Liver (tissue), 9 donors: Measurements from ENCODE around the gene MRPL54. TPM values are rescaled to one million over a fixed set of nuclear protein-coding genes. Genes with fewer than 3 reads are reported as not detected.

Source experiments
- DNase-seq: peaks from one replicate; pipeline ENCODE4 v3.0.0-alpha.2; 2017; ENCODE audit warnings: low spot score
- H3K27ac ChIP-seq, 2 donors: one replicate each; pipeline ENCODE4 v1.7.0; 2013; ENCODE audit warnings: inconsistent platforms in 2 of 2, low read length in 2 of 2, control low read depth in 1 of 2, low read depth in 1 of 2, mild to moderate bottlenecking in 1 of 2
- H3K27me3 ChIP-seq, 4 donors: one replicate each; pipeline versions ENCODE4 v1.6.1 to v1.7.0; 2013; ENCODE audit warnings: low read length in 3 of 4, inconsistent platforms in 1 of 4, mild to moderate bottlenecking in 1 of 4, moderate library complexity in 1 of 4; ENCODE audit not compliant: control insufficient read depth in 4 of 4, insufficient read depth in 4 of 4
- H3K36me3 ChIP-seq, 4 donors: one replicate each; pipeline versions ENCODE4 v1.6.1 to v1.7.0; 2013; ENCODE audit warnings: low read length in 3 of 4, mild to moderate bottlenecking in 3 of 4, low read depth in 1 of 4, moderate library complexity in 1 of 4; ENCODE audit not compliant: control insufficient read depth in 4 of 4, insufficient read depth in 3 of 4
- H3K4me1 ChIP-seq, 4 donors: one replicate each; pipeline versions ENCODE4 v1.6.1 to v1.7.0; 2013; ENCODE audit warnings: low read length in 3 of 4, mild to moderate bottlenecking in 3 of 4, moderate library complexity in 1 of 4; ENCODE audit not compliant: control insufficient read depth in 4 of 4, insufficient read depth in 4 of 4
- H3K4me3 ChIP-seq, 3 donors: one replicate each; pipeline versions ENCODE4 v1.6.1 to v1.7.0; 2013; ENCODE audit warnings: low read length in 3 of 3, control low read depth in 1 of 3, low read depth in 1 of 3, mild to moderate bottlenecking in 1 of 3
- H3K9ac ChIP-seq, 2 donors: one replicate each; pipeline ENCODE4 v1.7.0; 2013; ENCODE audit warnings: low read length in 2 of 2, mild to moderate bottlenecking in 2 of 2, moderate library complexity in 2 of 2, control low read depth in 1 of 2, low read depth in 1 of 2
- H3K9me3 ChIP-seq, 4 donors: one replicate each; pipeline versions ENCODE4 v1.6.1 to v1.7.0; 2013; ENCODE audit warnings: low read length in 3 of 4; ENCODE audit not compliant: control insufficient read depth in 4 of 4
- RXRA ChIP-seq, 2 donors: IDR thresholded peaks; 2 replicates each; pipeline ENCODE4 v1.6.1; 2017 to 2018; ENCODE audit warnings: antibody characterized with exemption in 2 of 2, mild to moderate bottlenecking in 1 of 2
- YY1 ChIP-seq: IDR thresholded peaks from 2 replicates; pipeline ENCODE4 v1.6.1; 2016; ENCODE audit warnings: antibody characterized with exemption, mild to moderate bottlenecking
- WGBS: extraction: QIAGEN DNeasy Blood & Tissue Kit; methylation state at CpG from one replicate; pipeline ENCODE4 v1.1.7; 2013; 5-methylcytosine and 5-hydroxymethylcytosine counted together
- polyA plus RNA-seq, 2 donors: library from polyadenylated mRNA; stranded (reverse) in 1 of 2; unstranded in 1 of 2; fragments of 200-250 nt in 1 of 2; fragments of >200 nt in 1 of 2; fragmentation: Nextera tagmentation in 1 of 2; extraction: Ambion mirVana in 1 of 2; gene quantifications; one replicate each; pipeline versions ENCODE4 v1.2.1 to v1.2.3, GENCODE V29; 2013 to 2015
- total RNA-seq, 2 donors: library from RNA; depleted of rRNA; stranded (reverse); fragments of >200 nt; gene quantifications; one replicate each; pipeline ENCODE4 v1.2.3, GENCODE V29; 2014
- TF ChIP-seq, protein P1 (sequence below): fragments of 150-350 bp; IDR thresholded peaks from 2 replicates; pipeline ENCODE4 v1.5.1; 2017; ENCODE audit warnings: improper control_type of control experiment, low read depth, low read length; ENCODE audit not compliant: missing input control
- TF ChIP-seq, protein P2 (sequence below): IDR thresholded peaks from 2 replicates; pipeline ENCODE4 v1.6.1; 2016; ENCODE audit warnings: antibody characterized with exemption
- TF ChIP-seq, protein P3 (sequence below): IDR thresholded peaks from 2 replicates; pipeline ENCODE4 v1.6.1; 2016; ENCODE audit warnings: antibody characterized with exemption
- donor health status: healthy.
- donor health status: healthy.
- donor health status: healthy.
- donor health status: healthy.
- donor health status: healthy.

MRPL54 gene
- total and polyA plus RNA-seq, 4 donors = 25.1 to 109 (median 42.9) TPM

DNA sequence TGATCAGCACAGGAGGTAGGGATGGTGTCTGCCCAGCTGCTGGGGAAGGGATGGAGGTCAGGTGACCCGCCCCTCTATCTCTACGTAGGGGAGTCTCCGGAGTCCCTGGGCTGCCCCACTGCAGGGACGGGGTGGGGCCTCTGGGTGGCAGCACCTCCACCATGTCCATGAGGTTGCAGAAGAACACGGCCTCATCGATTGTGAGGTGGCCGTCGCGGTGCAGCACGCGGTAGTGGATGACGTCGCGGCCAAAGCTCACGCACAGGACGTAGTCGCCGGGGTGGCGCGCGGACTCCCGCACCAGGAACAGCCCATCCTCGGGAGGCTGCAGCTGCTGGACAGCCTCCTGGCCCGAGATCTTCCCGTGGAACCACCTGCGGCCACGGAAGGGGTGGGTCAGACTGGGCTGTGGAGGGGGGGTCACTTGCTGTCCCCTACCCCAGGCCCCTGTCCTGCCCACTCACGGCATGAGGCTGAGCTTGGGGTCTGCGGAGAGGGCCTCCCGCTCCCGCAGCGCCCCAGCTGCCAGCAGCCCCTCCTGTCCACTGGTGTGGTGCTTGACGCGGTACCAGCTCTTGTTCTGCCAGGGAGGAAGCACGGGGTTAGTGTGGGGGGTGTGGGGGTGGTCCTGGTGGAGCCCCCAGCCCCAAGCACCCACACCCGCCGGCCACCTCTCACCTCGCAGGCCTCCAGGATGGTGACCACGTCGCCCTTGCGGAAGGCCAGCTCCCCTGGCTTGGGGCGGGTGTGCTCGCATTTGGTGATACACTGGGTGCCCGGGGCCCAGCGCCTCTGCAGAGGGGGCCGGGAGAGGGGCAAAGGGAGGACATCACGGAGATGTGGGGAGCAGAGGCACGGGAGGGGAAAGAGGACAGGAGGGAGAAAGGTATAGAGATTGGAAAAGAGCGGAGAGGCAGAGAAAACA is 21.4 kb downstream of the MRPL54 start:
- Histone ChIP-seq H3K4me1 (peaks cover 0 to 7% (median 1%) of the 10 kb centered on the region in 4 donors), H3K36me3 (peaks cover 0 to 1% (median 0%) of the 10 kb centered on the region in 4 donors), H3K27me3 (peaks cover 0 to 15% (median under 1%) of the 10 kb centered on the region in 4 donors), H3K9me3 (peaks cover 10 to 15% (median 14%) of the 10 kb centered on the region in 4 donors), H3K4me3 (no peak overlapping the region), H3K9ac (no peak overlapping the region), H3K27ac (no peak overlapping the region)
- no peak for DNase-seq
- no peak for TF ChIP-seq YY1
- TF ChIP-seq, protein P1, sequence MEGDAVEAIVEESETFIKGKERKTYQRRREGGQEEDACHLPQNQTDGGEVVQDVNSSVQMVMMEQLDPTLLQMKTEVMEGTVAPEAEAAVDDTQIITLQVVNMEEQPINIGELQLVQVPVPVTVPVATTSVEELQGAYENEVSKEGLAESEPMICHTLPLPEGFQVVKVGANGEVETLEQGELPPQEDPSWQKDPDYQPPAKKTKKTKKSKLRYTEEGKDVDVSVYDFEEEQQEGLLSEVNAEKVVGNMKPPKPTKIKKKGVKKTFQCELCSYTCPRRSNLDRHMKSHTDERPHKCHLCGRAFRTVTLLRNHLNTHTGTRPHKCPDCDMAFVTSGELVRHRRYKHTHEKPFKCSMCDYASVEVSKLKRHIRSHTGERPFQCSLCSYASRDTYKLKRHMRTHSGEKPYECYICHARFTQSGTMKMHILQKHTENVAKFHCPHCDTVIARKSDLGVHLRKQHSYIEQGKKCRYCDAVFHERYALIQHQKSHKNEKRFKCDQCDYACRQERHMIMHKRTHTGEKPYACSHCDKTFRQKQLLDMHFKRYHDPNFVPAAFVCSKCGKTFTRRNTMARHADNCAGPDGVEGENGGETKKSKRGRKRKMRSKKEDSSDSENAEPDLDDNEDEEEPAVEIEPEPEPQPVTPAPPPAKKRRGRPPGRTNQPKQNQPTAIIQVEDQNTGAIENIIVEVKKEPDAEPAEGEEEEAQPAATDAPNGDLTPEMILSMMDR = peak; percentile 18
- WGBS = 75% methylated on average over 49 of the region's 49 CpGs

- WGBS = 26% methylated on average over 25 of the region's 25 CpGs
- H3K9me3 ChIP-seq = peaks cover 10 to 15% (median 14%) of the 10 kb centered on the region in 4 donors
- TF ChIP-seq, protein P2, sequence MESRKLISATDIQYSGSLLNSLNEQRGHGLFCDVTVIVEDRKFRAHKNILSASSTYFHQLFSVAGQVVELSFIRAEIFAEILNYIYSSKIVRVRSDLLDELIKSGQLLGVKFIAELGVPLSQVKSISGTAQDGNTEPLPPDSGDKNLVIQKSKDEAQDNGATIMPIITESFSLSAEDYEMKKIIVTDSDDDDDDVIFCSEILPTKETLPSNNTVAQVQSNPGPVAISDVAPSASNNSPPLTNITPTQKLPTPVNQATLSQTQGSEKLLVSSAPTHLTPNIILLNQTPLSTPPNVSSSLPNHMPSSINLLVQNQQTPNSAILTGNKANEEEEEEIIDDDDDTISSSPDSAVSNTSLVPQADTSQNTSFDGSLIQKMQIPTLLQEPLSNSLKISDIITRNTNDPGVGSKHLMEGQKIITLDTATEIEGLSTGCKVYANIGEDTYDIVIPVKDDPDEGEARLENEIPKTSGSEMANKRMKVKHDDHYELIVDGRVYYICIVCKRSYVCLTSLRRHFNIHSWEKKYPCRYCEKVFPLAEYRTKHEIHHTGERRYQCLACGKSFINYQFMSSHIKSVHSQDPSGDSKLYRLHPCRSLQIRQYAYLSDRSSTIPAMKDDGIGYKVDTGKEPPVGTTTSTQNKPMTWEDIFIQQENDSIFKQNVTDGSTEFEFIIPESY = no peak
- no peak for DNase-seq
- H3K27me3 ChIP-seq = peaks cover 0 to 15% (median under 1%) of the 10 kb centered on the region in 4 donors
- no peak overlapping the region for H3K9ac ChIP-seq
- H3K4me3 ChIP-seq = no peak overlapping the region
- peaks cover 0 to 7% (median 1%) of the 10 kb centered on the region in 4 donors for H3K4me1 ChIP-seq
- H3K36me3 ChIP-seq = peaks cover 0 to 1% (median 0%) of the 10 kb centered on the region in 4 donors
- no peak overlapping the region for H3K27ac ChIP-seq
Measured at GRCh38 chr19:3784607-3785450, 22.3 kb downstream of the MRPL54 start.

DNA sequence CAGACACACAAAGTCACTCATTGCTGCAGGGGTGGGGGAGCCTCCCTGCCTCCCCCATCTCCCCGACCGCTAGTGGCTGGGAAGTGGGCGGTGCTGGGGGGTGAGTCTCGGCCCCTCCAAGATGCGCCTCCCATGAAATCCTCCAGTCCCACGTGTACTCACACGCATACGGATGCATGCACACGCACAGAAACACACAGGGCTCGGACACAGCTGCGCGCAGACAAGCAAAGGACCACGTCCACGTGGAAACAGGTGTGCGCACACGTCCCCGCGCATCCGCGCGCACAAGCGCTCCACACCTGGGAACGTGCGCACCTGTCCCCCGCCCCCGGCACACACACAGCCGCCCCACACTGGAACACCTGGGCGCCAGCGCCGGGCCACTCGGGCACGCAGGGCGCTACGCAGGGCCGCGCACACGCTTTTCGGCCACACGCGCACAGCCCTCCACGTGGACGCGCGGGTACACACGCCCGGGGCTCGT is 23.0 kb downstream of the MRPL54 start:
- Histone ChIP-seq H3K36me3 (peaks cover 0 to 1% (median 0%) of the 10 kb centered on the region in 4 donors), H3K9ac (no peak overlapping the region), H3K4me1 (peaks cover 0 to 7% (median 1%) of the 10 kb centered on the region in 4 donors), H3K27ac (no peak overlapping the region), H3K9me3 (peaks cover 10 to 15% (median 14%) of the 10 kb centered on the region in 4 donors), H3K27me3 (peaks cover 0 to 15% (median under 1%) of the 10 kb centered on the region in 4 donors), H3K4me3 (peak overlapping the region in 1 of 3 donors; percentile 40)
- no peak for DNase-seq
- TF ChIP-seq, protein P1 = no peak
- TF ChIP-seq, protein P3, sequence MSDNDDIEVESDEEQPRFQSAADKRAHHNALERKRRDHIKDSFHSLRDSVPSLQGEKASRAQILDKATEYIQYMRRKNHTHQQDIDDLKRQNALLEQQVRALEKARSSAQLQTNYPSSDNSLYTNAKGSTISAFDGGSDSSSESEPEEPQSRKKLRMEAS = no peak
- no peak for TF ChIP-seq RXRA (IDR thresholded peaks at IDR 0.05)
- 2% methylated on average over 47 of the region's 47 CpGs for WGBS
